K562 (cell line): ENCODE measurements around the gene DAPK1.

Experiments used
- CTBP1 ChIP-seq: fragments of 450-650 bp; IDR thresholded peaks from 2 replicates; pipeline ENCODE4 v1.6.1; 2016; ENCODE audit warnings: borderline replicate concordance
- POLR2A ChIP-seq: fragments of 450-650 bp; conservative IDR thresholded peaks from 2 replicates; pipeline ENCODE4 v1.6.1; 2016
- POLR2AphosphoS5 ChIP-seq: IDR thresholded peaks from 2 replicates; pipeline ENCODE4 v1.6.1; 2011; ENCODE audit warnings: mild to moderate bottlenecking, low read depth, low read length, moderate library complexity; ENCODE audit not compliant: control insufficient read depth, insufficient read depth
- SIX5 ChIP-seq, 2 experiments: IDR thresholded peaks; 2 replicates each; pipeline ENCODE4 v1.6.1; 2011; ENCODE audit warnings: low read length in 2 of 2, borderline replicate concordance in 1 of 2, low read depth in 1 of 2, mild to moderate bottlenecking in 1 of 2, moderate library complexity in 1 of 2; ENCODE audit not compliant: insufficient read depth in 1 of 2
- SMC3 ChIP-seq: conservative IDR thresholded peaks from 2 replicates; pipeline ENCODE4 v1.6.1; 2011; ENCODE audit warnings: low read depth, low read length, improper control_type of control experiment; ENCODE audit not compliant: insufficient read depth
- ZNF232 ChIP-seq: sonication (generic); formaldehyde crosslinking; IDR thresholded peaks from 2 replicates; pipeline ENCODE4 v1.8.0; 2022; ENCODE audit warnings: mild to moderate bottlenecking, missing genetic modification reagents
- ZNF384 ChIP-seq: IDR thresholded peaks from 2 replicates; pipeline ENCODE4 v1.6.1; 2012; ENCODE audit warnings: low read depth, low read length, improper control_type of control experiment
- ZNF780A ChIP-seq: fragments of 250-450 bp; sonication (Bioruptor Pico); IDR thresholded peaks from 2 replicates; pipeline ENCODE4 v1.5.0; 2021; ENCODE audit warnings: mild to moderate bottlenecking
- TF ChIP-seq, protein P1 (sequence below), 3 experiments: IDR thresholded peaks in 2 of 3; conservative IDR thresholded peaks in 1 of 3; 2 replicates each; pipeline ENCODE4 v1.5.1; 2011 to 2012; ENCODE audit warnings: low read length in 3 of 3, mild to moderate bottlenecking in 3 of 3, control low read depth in 2 of 3, improper control_type of control experiment in 1 of 3, inconsistent platforms in 1 of 3, low read depth in 1 of 3, mixed read lengths in 1 of 3, moderate library complexity in 1 of 3; ENCODE audit not compliant: insufficient read depth in 2 of 3
- TF ChIP-seq, protein P2 (sequence below), 2 experiments: fragments of 450-650 bp in 1 of 2; IDR thresholded peaks; 2 replicates each; pipeline ENCODE4 v1.6.1; 2011 to 2017; ENCODE audit warnings: low read depth in 2 of 2, antibody characterized with exemption in 1 of 2, borderline replicate concordance in 1 of 2, low read length in 1 of 2, mild to moderate bottlenecking in 1 of 2, mixed read lengths in 1 of 2; ENCODE audit not compliant: control insufficient read depth in 1 of 2
- TF ChIP-seq, protein P3 (sequence below), 2 experiments: fragments of 150-350 bp in 1 of 2; IDR thresholded peaks; 2 replicates each; pipeline ENCODE4 v1.6.1; 2012 to 2016; ENCODE audit warnings: low read depth in 2 of 2, low read length in 2 of 2, mild to moderate bottlenecking in 1 of 2, moderate library complexity in 1 of 2

DNA sequence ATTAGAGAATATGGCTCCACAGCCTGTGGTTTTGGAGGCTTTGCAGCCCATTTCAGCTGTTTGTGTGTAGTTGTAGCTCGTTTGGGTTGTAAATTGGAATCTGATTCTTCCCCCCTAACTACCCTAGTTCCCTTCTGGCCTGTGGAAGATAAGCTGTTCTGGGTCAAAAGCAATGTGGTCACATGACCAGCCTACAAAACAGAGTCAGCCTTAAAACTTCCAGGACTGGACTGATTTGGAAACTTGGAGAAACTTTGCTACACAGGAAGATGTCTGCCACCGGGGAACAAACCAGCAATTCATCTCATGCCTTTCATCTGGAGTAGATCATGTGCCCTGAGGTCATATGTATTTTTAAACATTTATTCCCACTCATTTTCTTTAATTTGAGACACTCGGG is 83.8 kb downstream of the DAPK1 start:
- no peak for TF ChIP-seq ZNF232
- no peak for TF ChIP-seq ZNF384
- TF ChIP-seq POLR2A = no peak
- TF ChIP-seq, protein P1, sequence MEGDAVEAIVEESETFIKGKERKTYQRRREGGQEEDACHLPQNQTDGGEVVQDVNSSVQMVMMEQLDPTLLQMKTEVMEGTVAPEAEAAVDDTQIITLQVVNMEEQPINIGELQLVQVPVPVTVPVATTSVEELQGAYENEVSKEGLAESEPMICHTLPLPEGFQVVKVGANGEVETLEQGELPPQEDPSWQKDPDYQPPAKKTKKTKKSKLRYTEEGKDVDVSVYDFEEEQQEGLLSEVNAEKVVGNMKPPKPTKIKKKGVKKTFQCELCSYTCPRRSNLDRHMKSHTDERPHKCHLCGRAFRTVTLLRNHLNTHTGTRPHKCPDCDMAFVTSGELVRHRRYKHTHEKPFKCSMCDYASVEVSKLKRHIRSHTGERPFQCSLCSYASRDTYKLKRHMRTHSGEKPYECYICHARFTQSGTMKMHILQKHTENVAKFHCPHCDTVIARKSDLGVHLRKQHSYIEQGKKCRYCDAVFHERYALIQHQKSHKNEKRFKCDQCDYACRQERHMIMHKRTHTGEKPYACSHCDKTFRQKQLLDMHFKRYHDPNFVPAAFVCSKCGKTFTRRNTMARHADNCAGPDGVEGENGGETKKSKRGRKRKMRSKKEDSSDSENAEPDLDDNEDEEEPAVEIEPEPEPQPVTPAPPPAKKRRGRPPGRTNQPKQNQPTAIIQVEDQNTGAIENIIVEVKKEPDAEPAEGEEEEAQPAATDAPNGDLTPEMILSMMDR (IDR thresholded peaks at IDR 0.05 in 2 of 3, conservative IDR thresholded peaks at IDR 0.05 in 1 of 3; ENCODE audit: insufficient read depth in 2 of 3, low read depth in 1 of 3, low read length in 3 of 3) = no peak
- no peak for TF ChIP-seq CTBP1
- TF ChIP-seq SIX5 (IDR thresholded peaks at IDR 0.05; ENCODE audit: borderline replicate concordance in 1 of 2, insufficient read depth in 1 of 2, low read depth in 1 of 2, low read length in 2 of 2) = no peak
- no peak for TF ChIP-seq POLR2AphosphoS5
- TF ChIP-seq, protein P2, sequence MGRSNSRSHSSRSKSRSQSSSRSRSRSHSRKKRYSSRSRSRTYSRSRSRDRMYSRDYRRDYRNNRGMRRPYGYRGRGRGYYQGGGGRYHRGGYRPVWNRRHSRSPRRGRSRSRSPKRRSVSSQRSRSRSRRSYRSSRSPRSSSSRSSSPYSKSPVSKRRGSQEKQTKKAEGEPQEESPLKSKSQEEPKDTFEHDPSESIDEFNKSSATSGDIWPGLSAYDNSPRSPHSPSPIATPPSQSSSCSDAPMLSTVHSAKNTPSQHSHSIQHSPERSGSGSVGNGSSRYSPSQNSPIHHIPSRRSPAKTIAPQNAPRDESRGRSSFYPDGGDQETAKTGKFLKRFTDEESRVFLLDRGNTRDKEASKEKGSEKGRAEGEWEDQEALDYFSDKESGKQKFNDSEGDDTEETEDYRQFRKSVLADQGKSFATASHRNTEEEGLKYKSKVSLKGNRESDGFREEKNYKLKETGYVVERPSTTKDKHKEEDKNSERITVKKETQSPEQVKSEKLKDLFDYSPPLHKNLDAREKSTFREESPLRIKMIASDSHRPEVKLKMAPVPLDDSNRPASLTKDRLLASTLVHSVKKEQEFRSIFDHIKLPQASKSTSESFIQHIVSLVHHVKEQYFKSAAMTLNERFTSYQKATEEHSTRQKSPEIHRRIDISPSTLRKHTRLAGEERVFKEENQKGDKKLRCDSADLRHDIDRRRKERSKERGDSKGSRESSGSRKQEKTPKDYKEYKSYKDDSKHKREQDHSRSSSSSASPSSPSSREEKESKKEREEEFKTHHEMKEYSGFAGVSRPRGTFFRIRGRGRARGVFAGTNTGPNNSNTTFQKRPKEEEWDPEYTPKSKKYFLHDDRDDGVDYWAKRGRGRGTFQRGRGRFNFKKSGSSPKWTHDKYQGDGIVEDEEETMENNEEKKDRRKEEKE (IDR thresholded peaks at IDR 0.05; ENCODE audit: borderline replicate concordance in 1 of 2, control insufficient read depth in 1 of 2, low read depth in 2 of 2, low read length in 1 of 2) = no peak
- TF ChIP-seq, protein P3, sequence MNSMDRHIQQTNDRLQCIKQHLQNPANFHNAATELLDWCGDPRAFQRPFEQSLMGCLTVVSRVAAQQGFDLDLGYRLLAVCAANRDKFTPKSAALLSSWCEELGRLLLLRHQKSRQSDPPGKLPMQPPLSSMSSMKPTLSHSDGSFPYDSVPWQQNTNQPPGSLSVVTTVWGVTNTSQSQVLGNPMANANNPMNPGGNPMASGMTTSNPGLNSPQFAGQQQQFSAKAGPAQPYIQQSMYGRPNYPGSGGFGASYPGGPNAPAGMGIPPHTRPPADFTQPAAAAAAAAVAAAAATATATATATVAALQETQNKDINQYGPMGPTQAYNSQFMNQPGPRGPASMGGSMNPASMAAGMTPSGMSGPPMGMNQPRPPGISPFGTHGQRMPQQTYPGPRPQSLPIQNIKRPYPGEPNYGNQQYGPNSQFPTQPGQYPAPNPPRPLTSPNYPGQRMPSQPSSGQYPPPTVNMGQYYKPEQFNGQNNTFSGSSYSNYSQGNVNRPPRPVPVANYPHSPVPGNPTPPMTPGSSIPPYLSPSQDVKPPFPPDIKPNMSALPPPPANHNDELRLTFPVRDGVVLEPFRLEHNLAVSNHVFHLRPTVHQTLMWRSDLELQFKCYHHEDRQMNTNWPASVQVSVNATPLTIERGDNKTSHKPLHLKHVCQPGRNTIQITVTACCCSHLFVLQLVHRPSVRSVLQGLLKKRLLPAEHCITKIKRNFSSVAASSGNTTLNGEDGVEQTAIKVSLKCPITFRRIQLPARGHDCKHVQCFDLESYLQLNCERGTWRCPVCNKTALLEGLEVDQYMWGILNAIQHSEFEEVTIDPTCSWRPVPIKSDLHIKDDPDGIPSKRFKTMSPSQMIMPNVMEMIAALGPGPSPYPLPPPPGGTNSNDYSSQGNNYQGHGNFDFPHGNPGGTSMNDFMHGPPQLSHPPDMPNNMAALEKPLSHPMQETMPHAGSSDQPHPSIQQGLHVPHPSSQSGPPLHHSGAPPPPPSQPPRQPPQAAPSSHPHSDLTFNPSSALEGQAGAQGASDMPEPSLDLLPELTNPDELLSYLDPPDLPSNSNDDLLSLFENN (IDR thresholded peaks at IDR 0.05; ENCODE audit: low read depth in 2 of 2, low read length in 2 of 2) = no peak
- TF ChIP-seq ZNF780A (CRISPR knock-in tag) = no peak
- no peak for TF ChIP-seq SMC3
